Neural cell (in vitro differentiated cells): ENCODE results near the gene P3R3URF. TPM values are rescaled to one million over a fixed set of nuclear protein-coding genes. Genes with fewer than 3 reads are reported as not detected.

ENCODE experiments used
- H2AFZ ChIP-seq: fragments of 200-600, 300-800 bp; sonication (generic), shearing (Covaris generic); 2 replicates; pipeline ENCODE4 v1.6.0; 2014; ENCODE audit warnings: low read depth, mild to moderate bottlenecking, antibody characterized with exemption, low read length, moderate library complexity
- H3F3A ChIP-seq: fragments of 200-600 bp; shearing (Covaris generic); 2 replicates; pipeline ENCODE4 v1.6.1; 2016; ENCODE audit warnings: mild to moderate bottlenecking, moderate library complexity, mixed read lengths, antibody characterized with exemption, low read length; ENCODE audit not compliant: insufficient read depth, poor library complexity, severe bottlenecking
- H3K27ac ChIP-seq: fragments of 200-600, 300-800 bp; sonication (generic), shearing (Covaris generic); 2 replicates; pipeline ENCODE4 v1.5.1; 2014; ENCODE audit warnings: mild to moderate bottlenecking, low read length, moderate library complexity
- H3K27me3 ChIP-seq: fragments of 300-800, 200-600 bp; sonication (generic), shearing (Covaris generic); 2 replicates; pipeline ENCODE4 v1.6.0; 2014; ENCODE audit warnings: mild to moderate bottlenecking, low read depth, low read length, moderate library complexity; ENCODE audit not compliant: insufficient read depth
- H3K36me3 ChIP-seq: fragments of 300-800, 200-600 bp; sonication (generic), shearing (Covaris generic); 2 replicates; pipeline ENCODE4 v1.5.1; 2014; ENCODE audit warnings: mild to moderate bottlenecking, antibody characterized with exemption, low read length, moderate library complexity; ENCODE audit not compliant: insufficient read depth
- H3K4me2 ChIP-seq: fragments of 300-800, 200-600 bp; sonication (generic), shearing (Covaris generic); 2 replicates; pipeline ENCODE4 v1.6.0; 2014; ENCODE audit warnings: mild to moderate bottlenecking, low read length
- H3K4me3 ChIP-seq: fragments of 300-800, 200-600 bp; sonication (generic), shearing (Covaris generic); 2 replicates; pipeline ENCODE4 v1.5.1; 2014; ENCODE audit warnings: mild to moderate bottlenecking, low read length, moderate library complexity
- H3K79me2 ChIP-seq: fragments of 200-600 bp; shearing (Covaris generic); replicated peaks from 2 replicates; pipeline ENCODE4 v1.6.0; 2014; ENCODE audit warnings: mild to moderate bottlenecking, low read length, moderate library complexity; ENCODE audit not compliant: insufficient read depth
- H3K9ac ChIP-seq: fragments of 300-800, 200-600 bp; sonication (generic), shearing (Covaris generic); 2 replicates; pipeline ENCODE4 v1.6.1; 2016; ENCODE audit warnings: mild to moderate bottlenecking, low read length, mixed read lengths
- H3K9me2 ChIP-seq: fragments of 200-600 bp; shearing (Covaris generic); 2 replicates; pipeline ENCODE4 v1.6.1; 2016; ENCODE audit warnings: mild to moderate bottlenecking, low read length, mixed read lengths; ENCODE audit not compliant: insufficient read depth
- H3K9me3 ChIP-seq: fragments of 200-600, 300-800 bp; sonication (generic), shearing (Covaris generic); 2 replicates; pipeline ENCODE4 v1.6.1; 2016; ENCODE audit warnings: mild to moderate bottlenecking, mixed run types, low read length, moderate library complexity, mixed read lengths
- H4K20me1 ChIP-seq: fragments of 200-600 bp; shearing (Covaris generic); 2 replicates; pipeline ENCODE4 v1.6.1; 2016; ENCODE audit warnings: mild to moderate bottlenecking, mixed run types; ENCODE audit not compliant: insufficient read depth
- EP300 ChIP-seq: fragments of 450-650 bp; conservative IDR thresholded peaks from 2 replicates; pipeline ENCODE4 v1.6.1; 2014; ENCODE audit warnings: antibody characterized with exemption, mild to moderate bottlenecking, moderate library complexity; ENCODE audit not compliant: poor library complexity, severe bottlenecking
- EZH2 ChIP-seq: fragments of 200-600, 300-800 bp; shearing (Covaris generic), sonication (generic); IDR thresholded peaks from 2 replicates; pipeline ENCODE4 v1.6.1; 2014; ENCODE audit warnings: antibody characterized with exemption, low read length, borderline replicate concordance, mild to moderate bottlenecking; ENCODE audit not compliant: insufficient read depth, poor library complexity, severe bottlenecking
- MXI1 ChIP-seq: fragments of 450-650 bp; conservative IDR thresholded peaks from 2 replicates; pipeline ENCODE4 v1.6.1; 2014; ENCODE audit warnings: antibody characterized with exemption, mild to moderate bottlenecking; ENCODE audit not compliant: poor library complexity, severe bottlenecking
- POLR2AphosphoS5 ChIP-seq: IDR thresholded peaks from 2 replicates; pipeline ENCODE4 v1.6.1; 2012
- RAD21 ChIP-seq: fragments of 450-650 bp; conservative IDR thresholded peaks from 2 replicates; pipeline ENCODE4 v1.6.1; 2014; ENCODE audit warnings: antibody characterized with exemption, mild to moderate bottlenecking, moderate library complexity
- SMC3 ChIP-seq: fragments of 450-650 bp; conservative IDR thresholded peaks from 2 replicates; pipeline ENCODE4 v1.6.1; 2014; ENCODE audit warnings: antibody characterized with exemption, mild to moderate bottlenecking, moderate library complexity; ENCODE audit not compliant: poor library complexity
- TAF1 ChIP-seq: IDR thresholded peaks from 2 replicates; pipeline ENCODE4 v1.6.1; 2012; ENCODE audit warnings: low read depth
- polyA plus RNA-seq: library from polyadenylated mRNA; depleted of rRNA; stranded (reverse); fragments of >200 nt; gene quantifications from 2 replicates; pipeline ENCODE4 v1.2.3, GENCODE V29; 2014
- TF ChIP-seq, protein P1 (sequence below): IDR thresholded peaks from 2 replicates; pipeline ENCODE4 v1.6.1; 2012; ENCODE audit warnings: borderline replicate concordance
- TF ChIP-seq, protein P2 (sequence below): fragments of 450-650 bp; IDR thresholded peaks from 2 replicates; pipeline ENCODE4 v1.5.1; 2014; ENCODE audit warnings: antibody characterized with exemption, mild to moderate bottlenecking, moderate library complexity; ENCODE audit not compliant: poor library complexity, severe bottlenecking

The P3R3URF gene
- polyA plus RNA-seq, 1 donor from 2014 or later: not detected

DNA sequence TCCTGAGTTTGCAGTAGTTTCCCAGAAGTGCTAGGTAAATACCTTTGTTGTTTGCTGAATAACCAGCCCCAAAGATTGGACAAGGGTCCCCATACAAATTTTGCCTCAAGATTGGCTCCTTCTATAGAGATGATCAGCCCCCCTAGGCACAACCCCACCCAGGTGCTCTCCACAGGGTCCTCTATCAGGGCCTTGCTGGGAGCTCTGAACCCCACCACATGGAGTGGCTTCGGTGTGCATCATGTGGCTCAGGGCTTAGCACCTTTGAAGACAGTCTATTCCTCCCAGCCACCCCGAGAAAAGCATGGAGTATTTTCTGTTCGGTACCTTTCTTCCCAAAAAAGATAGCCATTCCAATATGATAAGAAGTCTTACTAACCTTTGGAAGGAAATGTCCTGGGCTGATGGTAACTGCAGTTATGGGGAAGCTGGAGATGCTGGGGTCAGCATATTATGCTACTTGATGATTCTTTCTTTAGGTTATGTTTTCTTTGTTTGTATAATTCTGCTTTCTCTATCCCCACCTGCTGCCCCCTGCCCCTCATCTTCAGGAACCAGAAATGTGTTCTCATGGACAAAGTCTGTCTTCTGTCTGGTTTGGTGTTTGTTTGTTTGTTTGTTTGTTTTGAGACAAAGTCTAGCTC, 6.4 kb downstream of the P3R3URF start:
- TF ChIP-seq RAD21 (no peak), TAF1 (no peak), POLR2AphosphoS5 (no peak), EZH2 (no peak), SMC3 (no peak), EP300 (no peak), MXI1 (no peak)
- TF ChIP-seq, protein P1, sequence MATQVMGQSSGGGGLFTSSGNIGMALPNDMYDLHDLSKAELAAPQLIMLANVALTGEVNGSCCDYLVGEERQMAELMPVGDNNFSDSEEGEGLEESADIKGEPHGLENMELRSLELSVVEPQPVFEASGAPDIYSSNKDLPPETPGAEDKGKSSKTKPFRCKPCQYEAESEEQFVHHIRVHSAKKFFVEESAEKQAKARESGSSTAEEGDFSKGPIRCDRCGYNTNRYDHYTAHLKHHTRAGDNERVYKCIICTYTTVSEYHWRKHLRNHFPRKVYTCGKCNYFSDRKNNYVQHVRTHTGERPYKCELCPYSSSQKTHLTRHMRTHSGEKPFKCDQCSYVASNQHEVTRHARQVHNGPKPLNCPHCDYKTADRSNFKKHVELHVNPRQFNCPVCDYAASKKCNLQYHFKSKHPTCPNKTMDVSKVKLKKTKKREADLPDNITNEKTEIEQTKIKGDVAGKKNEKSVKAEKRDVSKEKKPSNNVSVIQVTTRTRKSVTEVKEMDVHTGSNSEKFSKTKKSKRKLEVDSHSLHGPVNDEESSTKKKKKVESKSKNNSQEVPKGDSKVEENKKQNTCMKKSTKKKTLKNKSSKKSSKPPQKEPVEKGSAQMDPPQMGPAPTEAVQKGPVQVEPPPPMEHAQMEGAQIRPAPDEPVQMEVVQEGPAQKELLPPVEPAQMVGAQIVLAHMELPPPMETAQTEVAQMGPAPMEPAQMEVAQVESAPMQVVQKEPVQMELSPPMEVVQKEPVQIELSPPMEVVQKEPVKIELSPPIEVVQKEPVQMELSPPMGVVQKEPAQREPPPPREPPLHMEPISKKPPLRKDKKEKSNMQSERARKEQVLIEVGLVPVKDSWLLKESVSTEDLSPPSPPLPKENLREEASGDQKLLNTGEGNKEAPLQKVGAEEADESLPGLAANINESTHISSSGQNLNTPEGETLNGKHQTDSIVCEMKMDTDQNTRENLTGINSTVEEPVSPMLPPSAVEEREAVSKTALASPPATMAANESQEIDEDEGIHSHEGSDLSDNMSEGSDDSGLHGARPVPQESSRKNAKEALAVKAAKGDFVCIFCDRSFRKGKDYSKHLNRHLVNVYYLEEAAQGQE: no peak
- TF ChIP-seq, protein P2, sequence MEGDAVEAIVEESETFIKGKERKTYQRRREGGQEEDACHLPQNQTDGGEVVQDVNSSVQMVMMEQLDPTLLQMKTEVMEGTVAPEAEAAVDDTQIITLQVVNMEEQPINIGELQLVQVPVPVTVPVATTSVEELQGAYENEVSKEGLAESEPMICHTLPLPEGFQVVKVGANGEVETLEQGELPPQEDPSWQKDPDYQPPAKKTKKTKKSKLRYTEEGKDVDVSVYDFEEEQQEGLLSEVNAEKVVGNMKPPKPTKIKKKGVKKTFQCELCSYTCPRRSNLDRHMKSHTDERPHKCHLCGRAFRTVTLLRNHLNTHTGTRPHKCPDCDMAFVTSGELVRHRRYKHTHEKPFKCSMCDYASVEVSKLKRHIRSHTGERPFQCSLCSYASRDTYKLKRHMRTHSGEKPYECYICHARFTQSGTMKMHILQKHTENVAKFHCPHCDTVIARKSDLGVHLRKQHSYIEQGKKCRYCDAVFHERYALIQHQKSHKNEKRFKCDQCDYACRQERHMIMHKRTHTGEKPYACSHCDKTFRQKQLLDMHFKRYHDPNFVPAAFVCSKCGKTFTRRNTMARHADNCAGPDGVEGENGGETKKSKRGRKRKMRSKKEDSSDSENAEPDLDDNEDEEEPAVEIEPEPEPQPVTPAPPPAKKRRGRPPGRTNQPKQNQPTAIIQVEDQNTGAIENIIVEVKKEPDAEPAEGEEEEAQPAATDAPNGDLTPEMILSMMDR: no peak
- no peak overlapping the region for H3K9ac ChIP-seq
- H3F3A ChIP-seq: no peaks in the 10 kb centered on the region
- no peaks in the 10 kb centered on the region for H4K20me1 ChIP-seq
- no peak overlapping the region for H3K4me3 ChIP-seq
- H3K9me2 ChIP-seq: no peaks in the 10 kb centered on the region
- no peaks in the 10 kb centered on the region for H3K9me3 ChIP-seq
- no peak overlapping the region for H2AFZ ChIP-seq
- no peak overlapping the region for H3K4me2 ChIP-seq
- H3K27ac ChIP-seq: no peak overlapping the region
- H3K36me3 ChIP-seq: no peaks in the 10 kb centered on the region
- no peaks in the 10 kb centered on the region for H3K79me2 ChIP-seq
- H3K27me3 ChIP-seq: no peaks in the 10 kb centered on the region

DNA sequence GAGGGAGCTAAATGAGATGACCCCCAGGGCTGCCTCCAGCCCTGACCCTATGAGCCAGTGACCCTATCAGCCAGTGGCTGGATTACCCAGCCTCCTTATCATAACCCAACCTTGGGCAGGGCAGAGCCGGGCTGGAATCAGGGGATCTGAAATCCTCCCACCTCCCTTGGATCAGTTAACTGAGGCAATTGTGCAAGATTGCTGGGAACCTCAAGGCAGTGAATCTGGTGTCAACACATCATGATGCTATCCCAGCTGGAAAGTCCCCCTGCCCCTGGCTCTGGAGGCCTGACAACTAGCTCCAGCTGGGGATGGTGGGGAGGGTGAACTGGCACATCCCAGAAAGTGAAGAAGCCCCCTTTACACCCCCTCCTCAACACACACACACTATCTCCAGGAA, 7.8 kb downstream of the P3R3URF start:
- TF ChIP-seq EZH2: no peak
- TF ChIP-seq, protein P1: no peak
- no peak for TF ChIP-seq EP300
- no peak for TF ChIP-seq SMC3
- TF ChIP-seq, protein P2: no peak
- TF ChIP-seq RAD21: no peak
- TF ChIP-seq MXI1: no peak
- TF ChIP-seq POLR2AphosphoS5: no peak
- no peak for TF ChIP-seq TAF1
- Histone ChIP-seq H3K9me3 (no peaks in the 10 kb centered on the region), H3K27ac (no peak overlapping the region), H4K20me1 (no peaks in the 10 kb centered on the region), H3K4me2 (no peak overlapping the region), H3K79me2 (no peaks in the 10 kb centered on the region), H3K9ac (no peak overlapping the region), H3K4me3 (no peak overlapping the region), H2AFZ (no peak overlapping the region), H3K27me3 (no peaks in the 10 kb centered on the region), H3K9me2 (no peaks in the 10 kb centered on the region), H3F3A (no peaks in the 10 kb centered on the region), H3K36me3 (no peaks in the 10 kb centered on the region)
